ENCODE results near the gene GPANK1. TPM values are rescaled to one million over a fixed set of nuclear protein-coding genes. Genes with fewer than 3 reads are reported as not detected.

Gene GPANK1
- total and polyA plus RNA-seq, 9 of the 15 experiments (the other 6 are each of a cell fraction or from before 2014, with no cell fraction given), result 32.2 to 111 (median 46.3) TPM

GRCh38 chr6:31660381-31661261 is 4.2 kb downstream of the GPANK1 start, which contains the start of gene C6orf47 (continued):
- TF ChIP-seq NFE2L1 (tag; IDR thresholded peaks at IDR 0.05; ENCODE audit: borderline replicate concordance, low read depth) (no peak), MBD1 (CRISPR knock-in tag; IDR thresholded peaks at IDR 0.05) (no peak), ZNF347 (CRISPR knock-in tag; IDR thresholded peaks at IDR 0.05; ENCODE audit: low read depth) (0 out of 2 replicates have a peak, but pooled peaks have one; percentile 60), CEBPG (CRISPR knock-in tag; IDR thresholded peaks at IDR 0.05) (peak; percentile 64; the same call in 1 of the 2 replicates), CEBPG (tag; conservative IDR thresholded peaks at IDR 0.05 in 1 of 2, IDR thresholded peaks at IDR 0.05 in 1 of 2) (peak in 1 of 2 experiments; percentile 79; a peak in 2 of 4 replicates), STAT5B (CRISPR knock-in tag; IDR thresholded peaks at IDR 0.05) (no peak), ZBTB1 (CRISPR knock-in tag; IDR thresholded peaks at IDR 0.05; ENCODE audit: borderline replicate concordance, low read depth) (peak; percentile 79), CREB3 (tag; conservative IDR thresholded peaks at IDR 0.05; ENCODE audit: low read depth) (no peak), MCM2 (IDR thresholded peaks at IDR 0.05; ENCODE audit: low read depth) (no peak), THRB (CRISPR knock-in tag; conservative IDR thresholded peaks at IDR 0.05) (peak; percentile 87; the same call in 1 of the 2 replicates), ZNF512 (tag; IDR thresholded peaks at IDR 0.05) (no peak), NFRKB (IDR thresholded peaks at IDR 0.05; ENCODE audit: low read depth) (0 out of 2 replicates have a peak, but pooled peaks have one; percentile 0), CREM (IDR thresholded peaks at IDR 0.05; ENCODE audit: low read depth) (no peak), HOMEZ (CRISPR knock-in tag; IDR thresholded peaks at IDR 0.05) (no peak)
